HL-60 (cell line): ENCODE measurements around the gene CRIP3.

Experiments
- DNase-seq, 2 experiments: peaks; one replicate each; pipeline ENCODE4 v3.0.0-alpha.2; 2010 to 2020; ENCODE audit warnings: low read depth in 1 of 2, low spot score in 1 of 2
- H3K27ac ChIP-seq: fragments of 250-450 bp; sonication (Bioruptor Pico); replicated peaks from 2 replicates; pipeline ENCODE4 v1.5.1; 2020; ENCODE audit warnings: mild to moderate bottlenecking, moderate library complexity
- H3K27me3 ChIP-seq: fragments of 250-450 bp; sonication (Bioruptor Pico); 2 replicates; pipeline ENCODE4 v1.5.1; 2021; ENCODE audit warnings: mild to moderate bottlenecking, moderate library complexity; ENCODE audit not compliant: insufficient read depth, poor library complexity, severe bottlenecking
- H3K4me3 ChIP-seq: replicated peaks from 2 replicates; pipeline ENCODE4 v1.5.1; 2011; ENCODE audit warnings: mild to moderate bottlenecking, control low read depth, low read length; ENCODE audit not compliant: insufficient read depth
- CTCF ChIP-seq: IDR thresholded peaks from one replicate; pipeline ENCODE4 v1.5.1; 2011; ENCODE audit warnings: low read length, control low read depth, inconsistent platforms; ENCODE audit not compliant: insufficient read depth
- GABPA ChIP-seq: IDR thresholded peaks from 2 replicates; pipeline ENCODE4 v1.6.1; 2012; ENCODE audit warnings: low read depth
- POLR2AphosphoS5 ChIP-seq: IDR thresholded peaks from 2 replicates; pipeline ENCODE4 v1.6.1; 2012; ENCODE audit warnings: low read depth
- SPI1 ChIP-seq: IDR thresholded peaks from 2 replicates; pipeline ENCODE4 v1.6.1; 2012; ENCODE audit warnings: low read depth, mild to moderate bottlenecking, borderline replicate concordance
- TF ChIP-seq, protein P1 (sequence below): IDR thresholded peaks from 2 replicates; pipeline ENCODE4 v1.6.1; 2012; ENCODE audit warnings: low read depth; ENCODE audit not compliant: insufficient replicate concordance

The CRIP3 gene

GRCh38 chr6:43257367-43258145 lies 51.1 kb downstream of the CRIP3 start:
- DNase-seq = no peak
- Histone ChIP-seq H3K27me3 (peaks cover 11% of the 10 kb centered on the region), H3K4me3 (no peak overlapping the region), H3K27ac (no peak overlapping the region)
- TF ChIP-seq, protein P1, sequence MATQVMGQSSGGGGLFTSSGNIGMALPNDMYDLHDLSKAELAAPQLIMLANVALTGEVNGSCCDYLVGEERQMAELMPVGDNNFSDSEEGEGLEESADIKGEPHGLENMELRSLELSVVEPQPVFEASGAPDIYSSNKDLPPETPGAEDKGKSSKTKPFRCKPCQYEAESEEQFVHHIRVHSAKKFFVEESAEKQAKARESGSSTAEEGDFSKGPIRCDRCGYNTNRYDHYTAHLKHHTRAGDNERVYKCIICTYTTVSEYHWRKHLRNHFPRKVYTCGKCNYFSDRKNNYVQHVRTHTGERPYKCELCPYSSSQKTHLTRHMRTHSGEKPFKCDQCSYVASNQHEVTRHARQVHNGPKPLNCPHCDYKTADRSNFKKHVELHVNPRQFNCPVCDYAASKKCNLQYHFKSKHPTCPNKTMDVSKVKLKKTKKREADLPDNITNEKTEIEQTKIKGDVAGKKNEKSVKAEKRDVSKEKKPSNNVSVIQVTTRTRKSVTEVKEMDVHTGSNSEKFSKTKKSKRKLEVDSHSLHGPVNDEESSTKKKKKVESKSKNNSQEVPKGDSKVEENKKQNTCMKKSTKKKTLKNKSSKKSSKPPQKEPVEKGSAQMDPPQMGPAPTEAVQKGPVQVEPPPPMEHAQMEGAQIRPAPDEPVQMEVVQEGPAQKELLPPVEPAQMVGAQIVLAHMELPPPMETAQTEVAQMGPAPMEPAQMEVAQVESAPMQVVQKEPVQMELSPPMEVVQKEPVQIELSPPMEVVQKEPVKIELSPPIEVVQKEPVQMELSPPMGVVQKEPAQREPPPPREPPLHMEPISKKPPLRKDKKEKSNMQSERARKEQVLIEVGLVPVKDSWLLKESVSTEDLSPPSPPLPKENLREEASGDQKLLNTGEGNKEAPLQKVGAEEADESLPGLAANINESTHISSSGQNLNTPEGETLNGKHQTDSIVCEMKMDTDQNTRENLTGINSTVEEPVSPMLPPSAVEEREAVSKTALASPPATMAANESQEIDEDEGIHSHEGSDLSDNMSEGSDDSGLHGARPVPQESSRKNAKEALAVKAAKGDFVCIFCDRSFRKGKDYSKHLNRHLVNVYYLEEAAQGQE = no peak
- TF ChIP-seq SPI1 (no peak), POLR2AphosphoS5 (no peak), CTCF (no peak), GABPA (no peak)

DNA sequence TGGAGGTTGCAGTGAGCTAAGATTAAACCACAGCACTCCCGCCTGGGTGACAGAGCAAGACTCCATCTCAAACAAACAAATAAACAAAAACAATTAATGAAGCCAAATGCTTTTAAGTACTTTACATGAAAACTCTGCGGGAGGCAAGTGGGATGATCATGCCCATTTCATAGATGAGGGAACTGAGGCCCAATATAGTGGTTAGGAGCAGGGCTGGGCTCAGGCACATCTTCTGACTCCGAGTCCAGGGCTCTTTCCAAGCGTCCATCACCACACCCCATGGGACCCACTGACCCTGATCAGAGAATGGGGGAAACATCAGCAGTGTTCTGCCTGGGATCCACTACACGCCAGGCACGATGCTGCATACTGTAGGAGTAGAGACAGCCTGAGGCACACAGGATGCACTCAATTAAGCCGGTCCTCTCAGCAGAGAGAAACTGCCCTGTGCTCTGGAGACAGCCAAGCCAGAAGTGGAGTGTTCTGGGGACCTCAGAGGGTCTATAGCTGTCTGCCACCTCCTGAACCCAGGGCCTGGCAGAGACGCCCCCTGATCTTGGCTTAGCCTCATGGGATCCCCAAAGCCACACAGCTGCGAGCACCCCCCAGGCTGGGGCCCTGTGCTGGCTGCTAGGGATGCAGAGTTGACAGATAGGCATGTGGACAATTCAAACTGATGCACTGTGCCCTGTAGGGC lies 51.8 kb downstream of the CRIP3 start:
- no peak for DNase-seq
- TF ChIP-seq, protein P1 = no peak
- no peak for TF ChIP-seq GABPA
- no peak for TF ChIP-seq POLR2AphosphoS5
- TF ChIP-seq CTCF = no peak
- no peak for TF ChIP-seq SPI1
- H3K27ac ChIP-seq = no peak overlapping the region
- H3K27me3 ChIP-seq = peaks cover 16% of the 10 kb centered on the region
- H3K4me3 ChIP-seq = no peak overlapping the region
